Measurements from ENCODE around the gene EPX.

GRCh38 chr17:58150394-58150793, 42.1 kb upstream of the EPX start:
- TF ChIP-seq RARB (CRISPR knock-in tag; IDR thresholded peaks at IDR 0.05), result no peak
- no peak for TF ChIP-seq ZNF565 (CRISPR knock-in tag; conservative IDR thresholded peaks at IDR 0.05; ENCODE audit: low read depth)
- TF ChIP-seq PATZ1 (CRISPR knock-in tag; IDR thresholded peaks at IDR 0.05; ENCODE audit: borderline replicate concordance), result no peak

Measured in SK-N-SH treated with all-trans-retinoic acid at 6 μM for 48 hours (cell line).